HCT116 (cell line): Measurements from ENCODE around the gene SEMA5A. TPM values are rescaled to one million over a fixed set of nuclear protein-coding genes. Genes with fewer than 3 reads are reported as not detected.

Experiments
- ATAC-seq: fragments of 200-7000 bp; cut with Tn5 transposase; 2 replicates; pipeline ENCODE4 v1.9.1; 2020; ENCODE audit warnings: mild to moderate bottlenecking, moderate library complexity
- BruUV-seq: library from RNA; stranded (reverse); fragments of 400-500 nt; replicated peaks from 2 replicates; lab custom pipeline; 2021; lab: Mats Ljungman, UMichigan
- CTCF ChIA-PET: fragments of 300-600 bp; sonication (Branson Sonifier 250); formaldehyde crosslinking; loops from one replicate; lab custom pipeline; 2021; ENCODE audit warnings: antibody characterized with exemption; lab: Charles Lee
- POLR2A ChIA-PET: fragments of 300-600, 350-600 bp; sonication (Branson Sonifier 250); formaldehyde crosslinking; loops from one replicate; lab custom pipeline; 2021; ENCODE audit warnings: antibody characterized with exemption; lab: Charles Lee
- RAD21 ChIA-PET, 2 experiments: fragments of 300-600 bp; sonication (Branson Sonifier 250); formaldehyde crosslinking; loops; one replicate each; lab custom pipeline; 2023; ENCODE audit warnings: low total read pairs in 2 of 2; ENCODE audit not compliant: uncharacterized antibody in 2 of 2, unreplicated experiment in 2 of 2, low non-redundant PET in 1 of 2; lab: Charles Lee
- DNase-seq: peaks from one replicate; pipeline ENCODE4 v3.0.0-alpha.2; 2010; ENCODE audit warnings: low read depth, low spot score
- H2AFZ ChIP-seq: fragments of 200-600 bp; shearing (Covaris generic), sonication (generic); 2 replicates; pipeline ENCODE4 v1.6.1; 2017; ENCODE audit warnings: low read depth, mixed run types, mixed read lengths, antibody characterized with exemption, low read length; ENCODE audit not compliant: poor library complexity, severe bottlenecking
- H3K27ac ChIP-seq: 2 replicates; pipeline ENCODE4 v1.5.1; 2012; ENCODE audit warnings: low read depth, low read length
- H3K27me3 ChIP-seq: fragments of 200-600 bp; sonication (generic); 2 replicates; pipeline ENCODE4 v1.6.1; 2016; ENCODE audit warnings: mixed run types, low read length, mixed read lengths; ENCODE audit not compliant: insufficient read depth
- H3K36me3 ChIP-seq, 2 experiments: fragments of 200-500 bp in 1 of 2; fragments of 200-600 bp in 1 of 2; sonication (Bioruptor generic) in 1 of 2; sonication (generic) in 1 of 2; 2 replicates each; pipeline versions ENCODE4 v1.5.1 to v1.6.1; 2014 to 2016; ENCODE audit warnings: low read length in 2 of 2, inconsistent platforms in 1 of 2, mixed read lengths in 1 of 2, mixed run types in 1 of 2; ENCODE audit not compliant: insufficient read depth in 2 of 2, control insufficient read depth in 1 of 2
- H3K4me1 ChIP-seq, 2 experiments: fragments of 200-600 bp in 1 of 2; sonication (generic) in 1 of 2; 2 replicates each; pipeline versions ENCODE4 v1.5.1 to v1.6.1; 2012 to 2017; ENCODE audit warnings: low read length in 2 of 2, inconsistent platforms in 1 of 2, mild to moderate bottlenecking in 1 of 2, mixed read lengths in 1 of 2, mixed run types in 1 of 2, moderate library complexity in 1 of 2; ENCODE audit not compliant: insufficient read depth in 2 of 2, control insufficient read depth in 1 of 2
- H3K4me2 ChIP-seq: fragments of 200-600 bp; sonication (generic); 2 replicates; pipeline ENCODE4 v1.6.1; 2017; ENCODE audit warnings: mixed run types, low read length, mixed read lengths
- H3K4me3 ChIP-seq, 2 experiments: fragments of 200-600 bp in 1 of 2; sonication (generic) in 1 of 2; replicated peaks in 1 of 2; 2 replicates each; pipeline ENCODE4 v1.5.1; 2011 to 2016; ENCODE audit warnings: low read length in 2 of 2, control low read depth in 1 of 2, low read depth in 1 of 2, mild to moderate bottlenecking in 1 of 2, mixed read lengths in 1 of 2, mixed run types in 1 of 2
- H3K79me2 ChIP-seq: fragments of 200-600 bp; sonication (generic); 2 replicates; pipeline ENCODE4 v1.6.1; 2017; ENCODE audit warnings: mild to moderate bottlenecking, mixed run types, low read length, moderate library complexity, mixed read lengths; ENCODE audit not compliant: insufficient read depth
- H3K9ac ChIP-seq: fragments of 200-600 bp; sonication (generic); 2 replicates; pipeline ENCODE4 v1.6.1; 2016; ENCODE audit warnings: low read length, mixed read lengths
- H3K9me2 ChIP-seq: fragments of 200-600 bp; sonication (generic), shearing (Covaris generic); 2 replicates; pipeline ENCODE4 v1.6.1; 2017; ENCODE audit warnings: mixed run types, mild to moderate bottlenecking, moderate library complexity; ENCODE audit not compliant: insufficient read depth
- H3K9me3 ChIP-seq, 2 experiments: fragments of 200-500 bp in 1 of 2; fragments of 200-600 bp in 1 of 2; sonication (Bioruptor generic) in 1 of 2; sonication (generic) in 1 of 2; 2 replicates each; pipeline ENCODE4 v1.6.1; 2014 to 2017; ENCODE audit warnings: low read length in 2 of 2, mixed read lengths in 2 of 2, inconsistent platforms in 1 of 2, low read depth in 1 of 2, mild to moderate bottlenecking in 1 of 2, mixed run types in 1 of 2, moderate library complexity in 1 of 2; ENCODE audit not compliant: control insufficient read depth in 1 of 2, insufficient read depth in 1 of 2
- H4K20me1 ChIP-seq: fragments of 200-600 bp; sonication (generic), shearing (Covaris generic); 2 replicates; pipeline ENCODE4 v1.6.1; 2017; ENCODE audit warnings: mixed run types, mild to moderate bottlenecking, moderate library complexity; ENCODE audit not compliant: insufficient read depth
- CEBPB ChIP-seq: IDR thresholded peaks from 2 replicates; pipeline ENCODE4 v1.6.1; 2012; ENCODE audit warnings: low read depth
- CTCF ChIP-seq, 3 experiments: fragments of 200-600 bp in 1 of 3; sonication (generic) in 1 of 3; IDR thresholded peaks in 2 of 3; conservative IDR thresholded peaks in 1 of 3; 2 replicates each; pipeline ENCODE4 v1.5.1; 2012 to 2017; ENCODE audit warnings: low read depth in 2 of 3, low read length in 2 of 3, antibody characterized with exemption in 1 of 3, borderline replicate concordance in 1 of 3, control low read depth in 1 of 3, mild to moderate bottlenecking in 1 of 3, mixed read lengths in 1 of 3, mixed run types in 1 of 3, moderate library complexity in 1 of 3; ENCODE audit not compliant: insufficient read depth in 1 of 3
- EGR1 ChIP-seq: IDR thresholded peaks from 2 replicates; pipeline ENCODE4 v1.6.1; 2012; ENCODE audit warnings: low read depth
- EZH2 ChIP-seq: fragments of 200-600 bp; sonication (generic); IDR thresholded peaks from 2 replicates; pipeline ENCODE4 v1.6.1; 2017; ENCODE audit warnings: antibody characterized with exemption, mixed run types
- EZH2phosphoT487 ChIP-seq: fragments of 200-600 bp; IDR thresholded peaks from 2 replicates; pipeline ENCODE4 v1.6.1; 2018; ENCODE audit warnings: antibody characterized with exemption, borderline replicate concordance
- FOSL1 ChIP-seq: IDR thresholded peaks from 2 replicates; pipeline ENCODE4 v1.6.1; 2012; ENCODE audit warnings: low read depth
- POLR2A ChIP-seq: IDR thresholded peaks from 2 replicates; pipeline ENCODE4 v1.7.0; 2011; ENCODE audit warnings: borderline replicate concordance; ENCODE audit not compliant: insufficient read depth, insufficient read length; ENCODE audit errors: extremely low read depth
- REST ChIP-seq: IDR thresholded peaks from 2 replicates; pipeline ENCODE4 v1.6.1; 2012; ENCODE audit warnings: low read depth
- SRF ChIP-seq: IDR thresholded peaks from 2 replicates; pipeline ENCODE4 v1.6.1; 2012; ENCODE audit warnings: low read depth
- TCF7L2 ChIP-seq: IDR thresholded peaks from 2 replicates; pipeline ENCODE4 v1.7.0; 2011; ENCODE audit warnings: borderline replicate concordance, inconsistent platforms; ENCODE audit not compliant: insufficient read depth, insufficient read length; ENCODE audit errors: extremely low read depth
- YY1 ChIP-seq: IDR thresholded peaks from 2 replicates; pipeline ENCODE4 v1.6.1; 2011; ENCODE audit warnings: low read length, low read depth, moderate library complexity, mild to moderate bottlenecking; ENCODE audit not compliant: insufficient replicate concordance; ENCODE audit errors: extremely low read depth
- ZBTB33 ChIP-seq: IDR thresholded peaks from 2 replicates; pipeline ENCODE4 v1.6.1; 2011; ENCODE audit warnings: mild to moderate bottlenecking, low read length, moderate library complexity; ENCODE audit not compliant: insufficient replicate concordance; ENCODE audit errors: extremely low read depth
- ZNF274 ChIP-seq: fragments of 200-500 bp; sonication (Bioruptor generic); IDR thresholded peaks from 2 replicates; pipeline ENCODE4 v1.6.1; 2014; ENCODE audit warnings: mild to moderate bottlenecking, low read depth, low read length, inconsistent platforms
- intact Hi-C: fragments of 100-400 bp; cut with micrococcal nuclease; formaldehyde crosslinking; loops from 2 replicates; pipeline ENCODE4 v1.10.0; 2022
- total RNA-seq: library from RNA; stranded (reverse); gene quantifications from one replicate; pipeline ENCODE4 v1.2.1, GENCODE V29; 2021; ENCODE audit not compliant: unreplicated experiment

The SEMA5A gene
- total RNA-seq, 1 experiment from 2014 or later, result 0.02 TPM

GRCh38 chr5:9429691-9430215 is 116.1 kb downstream of the SEMA5A start:
- Histone ChIP-seq H3K79me2 (no peaks in the 10 kb centered on the region), H3K36me3 (no peaks in the 10 kb centered on the region), H3K4me3 (no peak overlapping the region), H4K20me1 (no peaks in the 10 kb centered on the region), H3K9me2 (no peaks in the 10 kb centered on the region), H3K4me2 (no peak overlapping the region), H2AFZ (no peak overlapping the region), H3K27ac (no peak overlapping the region), H3K9ac (no peak overlapping the region), H3K9me3 (peaks cover 0 to 14% of the 10 kb centered on the region in 2 experiments; a peak in 2 of 4 replicates), H3K27me3 (no peaks in the 10 kb centered on the region), H3K4me1 (no peaks in the 10 kb centered on the region)
- TF ChIP-seq POLR2A, result no peak
- TF ChIP-seq EZH2, result no peak
- TF ChIP-seq ZNF274, result no peak
- TF ChIP-seq EZH2phosphoT487, result no peak
- TF ChIP-seq ZBTB33, result no peak
- TF ChIP-seq FOSL1, result no peak
- no peak for TF ChIP-seq TCF7L2
- no peak for TF ChIP-seq CTCF (IDR thresholded peaks at IDR 0.05 in 2 of 3, conservative IDR thresholded peaks at IDR 0.05 in 1 of 3; ENCODE audit: borderline replicate concordance in 1 of 3, insufficient read depth in 1 of 3, low read depth in 2 of 3, low read length in 2 of 3)
- no peak for TF ChIP-seq SRF
- TF ChIP-seq YY1, result no peak
- no peak for TF ChIP-seq REST
- no peak for TF ChIP-seq CEBPB
- no peak for TF ChIP-seq EGR1
- POLR2A ChIA-PET, result no interaction called here
- CTCF ChIA-PET, result no interaction called here
- RAD21 ChIA-PET, result no interaction called here
- BruUV-seq, result no TSS peak
- intact Hi-C loops, result no loop called here
- no peak for ATAC-seq
- no peak for DNase-seq
